GM12864 (cell line): ENCODE data around the gene DECR2.
"Not testable (repeated sequence)": the region's sequence is repeated elsewhere in the genome, so short reads cannot be mapped to it uniquely, and the experiment has no call there.

Experiments used
- DNase-seq: peaks from one replicate; pipeline ENCODE4 v3.0.0-alpha.2; 2011; ENCODE audit warnings: low read depth
- H3K4me3 ChIP-seq: 2 replicates; pipeline ENCODE4 v1.5.1; 2011; ENCODE audit warnings: mild to moderate bottlenecking, low read depth, low read length, control low read depth
- TF ChIP-seq, protein P1 (sequence below): IDR thresholded peaks from 2 replicates; pipeline ENCODE4 v1.5.1; 2011; ENCODE audit warnings: low read depth, mild to moderate bottlenecking, moderate library complexity, low read length, control low read depth, inconsistent platforms; ENCODE audit errors: missing control alignments

The DECR2 gene

DNA sequence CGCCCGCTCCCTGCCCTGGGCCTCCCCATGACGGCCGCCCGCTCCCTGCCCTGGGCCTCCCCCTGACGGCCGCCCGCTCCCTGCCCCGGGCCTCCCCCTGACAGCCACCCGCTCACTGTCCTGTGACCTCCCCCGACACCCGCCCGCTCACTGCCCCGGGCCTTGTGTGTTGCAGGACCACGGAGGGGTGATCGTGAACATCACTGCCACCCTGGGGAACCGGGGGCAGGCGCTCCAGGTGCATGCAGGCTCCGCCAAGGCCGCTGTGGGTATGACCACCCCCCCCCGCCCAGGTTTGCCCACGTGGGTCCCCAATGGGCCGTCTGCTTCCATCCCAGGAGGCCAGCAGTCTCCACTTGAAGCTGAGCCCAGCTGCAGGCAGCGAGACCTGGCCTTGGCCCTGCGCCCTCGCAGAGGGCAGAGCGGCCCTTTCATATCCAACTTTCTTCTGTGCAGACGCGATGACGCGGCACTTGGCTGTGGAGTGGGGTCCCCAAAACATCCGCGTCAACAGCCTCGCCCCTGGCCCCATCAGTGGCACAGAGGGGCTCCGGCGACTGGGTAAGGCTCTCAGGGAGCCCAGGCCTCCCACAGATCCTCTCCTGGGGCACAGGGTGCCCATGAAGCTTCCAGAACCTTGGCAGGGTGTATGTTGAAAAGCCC is 9.0 kb downstream of the DECR2 start:
- H3K4me3 ChIP-seq: no peak overlapping the region
- TF ChIP-seq, protein P1, sequence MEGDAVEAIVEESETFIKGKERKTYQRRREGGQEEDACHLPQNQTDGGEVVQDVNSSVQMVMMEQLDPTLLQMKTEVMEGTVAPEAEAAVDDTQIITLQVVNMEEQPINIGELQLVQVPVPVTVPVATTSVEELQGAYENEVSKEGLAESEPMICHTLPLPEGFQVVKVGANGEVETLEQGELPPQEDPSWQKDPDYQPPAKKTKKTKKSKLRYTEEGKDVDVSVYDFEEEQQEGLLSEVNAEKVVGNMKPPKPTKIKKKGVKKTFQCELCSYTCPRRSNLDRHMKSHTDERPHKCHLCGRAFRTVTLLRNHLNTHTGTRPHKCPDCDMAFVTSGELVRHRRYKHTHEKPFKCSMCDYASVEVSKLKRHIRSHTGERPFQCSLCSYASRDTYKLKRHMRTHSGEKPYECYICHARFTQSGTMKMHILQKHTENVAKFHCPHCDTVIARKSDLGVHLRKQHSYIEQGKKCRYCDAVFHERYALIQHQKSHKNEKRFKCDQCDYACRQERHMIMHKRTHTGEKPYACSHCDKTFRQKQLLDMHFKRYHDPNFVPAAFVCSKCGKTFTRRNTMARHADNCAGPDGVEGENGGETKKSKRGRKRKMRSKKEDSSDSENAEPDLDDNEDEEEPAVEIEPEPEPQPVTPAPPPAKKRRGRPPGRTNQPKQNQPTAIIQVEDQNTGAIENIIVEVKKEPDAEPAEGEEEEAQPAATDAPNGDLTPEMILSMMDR: no peak
- no peak for DNase-seq

DNA sequence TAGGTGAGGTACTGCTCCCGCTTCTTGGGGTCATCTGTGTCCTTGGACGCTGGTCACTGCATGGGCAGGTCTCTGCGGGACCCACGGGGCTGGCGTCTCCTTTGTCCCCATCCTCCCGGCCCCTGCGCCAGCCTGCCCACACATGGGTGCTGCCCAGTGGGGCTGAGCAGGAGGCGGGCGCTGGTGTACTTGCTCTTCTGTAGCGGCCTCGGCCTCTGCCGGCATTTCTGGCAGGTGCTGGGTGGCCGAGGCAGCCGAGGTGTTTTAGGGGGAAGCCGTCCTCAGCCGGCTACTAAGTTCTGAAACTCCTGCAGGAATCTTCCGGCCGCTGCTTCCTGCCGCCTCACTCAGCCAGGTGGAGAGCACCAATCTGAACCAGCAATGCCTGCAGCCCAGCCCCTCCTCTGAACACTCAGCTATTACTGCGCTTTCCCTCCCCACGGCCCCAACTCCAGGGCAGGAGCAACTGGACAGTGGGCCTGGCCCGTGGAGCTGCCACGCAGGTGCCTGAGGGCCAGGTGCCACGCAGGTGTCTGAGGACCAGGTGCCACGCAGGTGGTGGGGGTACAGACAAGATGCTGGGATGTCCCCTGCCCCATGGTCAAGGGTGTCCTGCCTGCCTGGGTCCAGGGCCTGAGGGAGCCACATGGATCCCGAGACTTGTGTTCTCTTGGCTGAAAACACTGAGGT is 10.0 kb downstream of the DECR2 start:
- DNase-seq: no peak
- TF ChIP-seq, protein P1: no peak
- no peak overlapping the region for H3K4me3 ChIP-seq

DNA sequence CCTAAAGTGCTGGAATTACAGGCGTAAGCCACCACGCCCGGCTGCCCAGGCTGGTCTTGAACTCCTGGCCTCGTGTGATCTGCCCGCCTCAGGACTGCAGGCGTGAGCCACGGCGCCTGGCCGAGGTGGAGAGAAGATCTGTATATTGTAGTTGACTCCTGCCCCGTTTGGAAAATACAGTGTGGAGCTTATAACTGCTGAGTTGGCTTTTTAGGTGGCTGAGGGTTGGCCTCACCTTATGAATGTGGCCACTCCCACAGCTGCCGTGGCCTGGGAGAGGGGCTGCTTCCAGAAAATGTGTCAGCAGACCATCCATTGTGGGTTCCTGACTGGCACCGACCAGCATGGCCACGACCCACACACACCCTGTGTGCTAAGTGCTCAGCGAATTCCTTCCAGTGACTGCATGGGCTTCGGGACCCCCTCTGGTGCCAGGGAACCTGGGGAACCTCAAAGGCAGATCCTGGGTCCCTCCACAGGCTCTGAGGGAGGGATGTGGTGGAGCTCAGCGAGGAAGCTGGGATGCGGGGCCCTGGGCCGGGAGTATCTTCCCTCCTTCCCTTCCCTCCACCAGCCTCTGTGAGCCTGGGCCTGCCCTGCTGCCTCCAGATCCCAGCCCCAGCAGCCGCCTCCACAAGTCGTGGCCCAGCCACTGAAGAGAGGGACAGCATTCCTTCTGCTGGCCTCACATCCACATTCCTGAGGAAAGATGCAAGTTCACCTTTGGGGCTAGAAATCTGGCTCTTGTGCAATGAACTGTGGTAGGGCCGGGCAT is 12.9 kb downstream of the DECR2 start:
- H3K4me3 ChIP-seq: no peak overlapping the region
- TF ChIP-seq, protein P1: no peak
- no peak for DNase-seq

DNA sequence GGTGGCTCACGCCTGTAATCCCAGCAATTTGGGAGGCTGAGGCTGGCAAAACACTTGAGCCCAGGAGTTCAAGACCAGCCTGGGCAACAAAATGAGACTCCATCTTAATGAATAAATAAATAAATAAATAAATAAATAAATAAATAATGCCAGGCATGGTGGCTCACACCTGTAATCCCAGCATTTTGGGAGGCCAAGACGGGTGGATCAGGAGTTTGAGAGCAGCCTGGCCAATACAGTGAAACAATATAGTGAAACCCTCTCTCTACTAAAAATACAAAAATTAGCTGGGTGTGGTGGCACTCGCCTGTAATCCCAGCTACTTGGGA is 13.4 kb downstream of the DECR2 start:
- DNase-seq, H3K4me3 ChIP-seq: not testable (repeated sequence)

DNA sequence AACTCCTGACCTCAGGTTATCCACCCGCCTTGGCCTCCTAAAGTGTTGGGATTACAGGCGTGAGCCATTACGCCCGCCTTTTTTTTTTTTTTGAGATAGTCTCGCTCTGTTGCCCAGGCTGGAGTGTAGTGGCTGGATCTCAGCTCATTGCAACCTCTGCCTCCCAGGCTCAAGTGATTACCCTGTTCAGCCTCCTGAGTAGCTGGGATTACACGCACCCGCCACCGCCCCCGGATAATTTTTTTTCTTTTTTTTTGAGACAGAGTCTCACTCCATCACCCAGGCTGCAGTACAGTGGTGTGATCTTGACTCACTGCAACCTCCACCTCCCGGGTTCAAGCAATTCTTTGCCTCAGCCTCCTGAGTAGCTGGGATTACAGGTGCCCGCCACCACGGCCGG is 20.5 kb downstream of the DECR2 start:
- not testable (repeated sequence) for DNase-seq, H3K4me3 ChIP-seq

DNA sequence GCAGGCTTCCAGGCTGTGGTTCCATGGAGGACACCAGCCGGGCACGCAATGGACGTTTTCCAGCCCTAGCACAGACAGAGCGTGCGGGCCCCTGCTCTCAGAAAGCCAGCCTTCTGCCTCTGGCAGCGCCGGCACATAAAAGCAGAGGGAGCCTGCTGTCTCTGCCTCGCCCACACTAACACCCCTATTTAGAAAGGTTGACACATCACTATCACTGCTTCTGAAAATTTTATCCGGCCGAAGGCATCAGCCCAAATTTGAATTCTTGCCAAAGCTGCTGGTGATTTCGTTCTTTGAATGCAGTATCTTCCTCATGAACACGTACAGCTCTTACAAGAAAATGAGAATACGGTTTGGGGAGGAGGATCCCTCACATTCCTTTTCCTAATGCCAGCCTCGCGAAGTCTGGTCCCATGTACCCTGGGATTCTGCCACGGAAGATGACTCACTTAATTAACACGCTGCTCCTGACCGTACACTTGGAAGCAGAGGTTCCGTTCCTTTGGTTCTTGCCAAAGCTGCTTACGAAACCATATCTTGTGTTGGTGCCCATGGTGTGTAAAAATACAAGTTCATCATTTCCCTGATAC is 22.4 kb downstream of the DECR2 start:
- TF ChIP-seq, protein P1: no peak
- no peak for DNase-seq
- no peak overlapping the region; the same call in none of the 2 replicates for H3K4me3 ChIP-seq

DNA sequence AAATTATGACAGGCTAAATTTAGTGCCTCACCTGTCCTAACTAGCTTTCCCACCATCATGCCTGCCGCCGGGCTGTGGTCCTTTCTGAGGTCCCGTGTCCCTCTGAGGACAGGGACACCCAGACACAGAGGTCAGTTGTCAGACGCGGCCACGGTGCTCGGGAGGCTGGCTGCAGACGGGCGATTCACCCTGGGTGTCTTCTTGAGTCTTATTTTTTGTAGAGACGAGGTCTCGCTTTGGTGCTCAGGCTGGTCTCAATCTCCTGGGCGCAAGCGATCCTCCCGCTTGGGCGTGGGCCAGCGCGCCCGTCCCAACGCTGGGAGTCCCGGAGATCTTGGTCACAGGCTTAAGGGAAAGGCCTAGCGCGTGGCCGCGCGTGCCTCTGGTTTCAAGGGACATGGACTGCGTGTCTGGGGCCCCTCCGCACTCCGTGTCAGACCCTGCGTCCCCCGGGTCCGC is 23.0 kb downstream of the DECR2 start:
- H3K4me3 ChIP-seq: peak overlapping the region; percentile 93
- no peak for DNase-seq
- TF ChIP-seq, protein P1: no peak
